Spleen (tissue), 13 donors: ENCODE data around the gene TP63. TPM values are rescaled to one million over a fixed set of nuclear protein-coding genes. Genes with fewer than 3 reads are reported as not detected.
A peak's percentile ranks its signal among the peaks of the same experiment; 100 is the strongest.

Source experiments
- DNase-seq: peaks from one replicate; pipeline ENCODE4 v3.0.0-alpha.2; 2020
- H3K27ac ChIP-seq, 8 donors: fragments of 200-600 bp; sonication (generic) in 7 of 8; 1 replicate in 4 of 8; 2 replicates in 4 of 8; pipeline versions ENCODE4 v1.5.0 to v1.8.0; 2016 to 2021; ENCODE audit warnings: inconsistent platforms in 4 of 8, mild to moderate bottlenecking in 4 of 8, moderate library complexity in 1 of 8
- H3K27me3 ChIP-seq, 7 donors: fragments of 200-600 bp; sonication (generic) in 6 of 7; replicated peaks in 1 of 7; 1 replicate in 4 of 7; 2 replicates in 3 of 7; pipeline versions ENCODE4 v1.5.0 to v1.8.0; 2016 to 2021; ENCODE audit warnings: inconsistent platforms in 3 of 7, mild to moderate bottlenecking in 1 of 7
- H3K36me3 ChIP-seq, 6 donors: fragments of 200-600 bp; sonication (generic) in 5 of 6; 1 replicate in 4 of 6; 2 replicates in 2 of 6; pipeline versions ENCODE4 v1.5.0 to v1.8.0; 2016 to 2021; ENCODE audit warnings: inconsistent platforms in 2 of 6
- H3K4me1 ChIP-seq, 6 donors: fragments of 200-600 bp; sonication (generic) in 5 of 6; 1 replicate in 3 of 6; 2 replicates in 3 of 6; pipeline versions ENCODE4 v1.5.0 to v1.8.0; 2016 to 2021; ENCODE audit warnings: inconsistent platforms in 3 of 6
- H3K4me3 ChIP-seq, 8 donors: fragments of 200-600 bp; sonication (generic) in 7 of 8; 1 replicate in 4 of 8; 2 replicates in 4 of 8; pipeline versions ENCODE4 v1.5.0 to v1.8.0; 2016 to 2021; ENCODE audit warnings: inconsistent platforms in 4 of 8, mild to moderate bottlenecking in 4 of 8, moderate library complexity in 2 of 8
- H3K9me3 ChIP-seq, 8 donors: fragments of 200-600 bp; sonication (generic) in 7 of 8; 1 replicate in 4 of 8; 2 replicates in 4 of 8; pipeline versions ENCODE4 v1.5.0 to v1.8.0; 2016 to 2021; ENCODE audit warnings: inconsistent platforms in 4 of 8
- POLR2A ChIP-seq, 3 donors: fragments of 450-650 bp; IDR thresholded peaks; one replicate each; pipeline ENCODE4 v1.5.1; 2017; ENCODE audit warnings: antibody characterized with exemption in 3 of 3, mild to moderate bottlenecking in 1 of 3
- POLR2AphosphoS5 ChIP-seq, 3 donors: sonication (generic); formaldehyde crosslinking; IDR thresholded peaks; one replicate each; pipeline ENCODE4 v1.5.1; 2017; ENCODE audit warnings: antibody characterized with exemption in 3 of 3
- WGBS, 5 donors: extraction: QIAGEN DNeasy Blood & Tissue Kit in 3 of 5; methylation state at CpG; one replicate each; pipeline versions ENCODE4 v1.1.5 to v1.1.7; 2013 to 2018; 5-methylcytosine and 5-hydroxymethylcytosine counted together
- intact Hi-C: fragments of 100-400 bp; cut with DNase I; formaldehyde crosslinking; loops from one replicate; pipeline ENCODE4 v1.15.0; 2023; ENCODE audit warnings: low total_unique reads
- long read RNA-seq, 2 donors: transcript quantifications; one replicate each; lab custom pipeline, GENCODE V29; 2026
- polyA plus RNA-seq, 3 donors: library from polyadenylated mRNA; stranded (reverse); fragments of 200-250 nt; gene quantifications; one replicate each; pipeline ENCODE4 v1.2.1, GENCODE V29; 2013
- total RNA-seq, 7 donors: library from RNA; depleted of rRNA in 3 of 7; stranded (reverse); fragments of >200 nt in 3 of 7; fragmentation: NEBNext Ultra II Directional in 4 of 7; extraction: Animal tissue kit (Norgen Biotek cat#: 25700) in 4 of 7; gene quantifications; one replicate each; pipeline versions ENCODE4 v1.1.0 to v1.2.1, GENCODE V29; 2016 to 2021
- TF ChIP-seq, protein P1 (sequence below), 11 experiments: fragments of 200-600 bp in 7 of 11; fragments of 450-650 bp in 4 of 11; sonication (generic) in 4 of 11; IDR thresholded peaks in 8 of 11; conservative IDR thresholded peaks in 3 of 11; 1 replicate in 7 of 11; 2 replicates in 4 of 11; pipeline versions ENCODE4 v1.4.0 to v1.8.0; 2016 to 2021; ENCODE audit warnings: antibody characterized with exemption in 11 of 11, inconsistent platforms in 4 of 11, mild to moderate bottlenecking in 1 of 11
- donor health status: healthy with polysubstance abuse.
- donor health status: DM: no; HTN: no; CAD: no; lungs with moderate emphysema.
- donor health status: DM: no; HTN: no; CAD: no.
- donor health status: Bipolar disorder and iron deficiency.
- donor health status: healthy.
- donor health status: DM: no; HTN: no; CAD: no.
- donor health status: DM: yes; HTN: yes; CAD: no.

Gene TP63
- total RNA-seq (under 1 TPM; 0.09 to 0.68 (median 0.49) TPM), polyA plus RNA-seq (under 1 TPM; 0.10 to 0.11 (median 0.11) TPM)
- long read RNA-seq, donor 1 = 0 reads
- long read RNA-seq, donor 2 = 0 reads

- intact Hi-C loops = no loop called here
- no peak for DNase-seq
- Histone ChIP-seq H3K36me3 (no peaks in the 10 kb centered on the region), H3K27me3 (no peaks in the 10 kb centered on the region), H3K27ac (peak within 1 kb of the TSS in 1 of 8 donors; percentile 5), H3K4me3 (peak within 1 kb of the TSS in 1 of 8 donors; percentile 27), H3K9me3 (no peaks in the 10 kb centered on the region), H3K4me1 (peaks cover 0 to 14% (median 3%) of the 10 kb centered on the region in 6 donors)
- no peak for TF ChIP-seq POLR2AphosphoS5 (IDR thresholded peaks at IDR 0.05)
- TF ChIP-seq POLR2A (IDR thresholded peaks at IDR 0.05) = no peak
- TF ChIP-seq, protein P1, sequence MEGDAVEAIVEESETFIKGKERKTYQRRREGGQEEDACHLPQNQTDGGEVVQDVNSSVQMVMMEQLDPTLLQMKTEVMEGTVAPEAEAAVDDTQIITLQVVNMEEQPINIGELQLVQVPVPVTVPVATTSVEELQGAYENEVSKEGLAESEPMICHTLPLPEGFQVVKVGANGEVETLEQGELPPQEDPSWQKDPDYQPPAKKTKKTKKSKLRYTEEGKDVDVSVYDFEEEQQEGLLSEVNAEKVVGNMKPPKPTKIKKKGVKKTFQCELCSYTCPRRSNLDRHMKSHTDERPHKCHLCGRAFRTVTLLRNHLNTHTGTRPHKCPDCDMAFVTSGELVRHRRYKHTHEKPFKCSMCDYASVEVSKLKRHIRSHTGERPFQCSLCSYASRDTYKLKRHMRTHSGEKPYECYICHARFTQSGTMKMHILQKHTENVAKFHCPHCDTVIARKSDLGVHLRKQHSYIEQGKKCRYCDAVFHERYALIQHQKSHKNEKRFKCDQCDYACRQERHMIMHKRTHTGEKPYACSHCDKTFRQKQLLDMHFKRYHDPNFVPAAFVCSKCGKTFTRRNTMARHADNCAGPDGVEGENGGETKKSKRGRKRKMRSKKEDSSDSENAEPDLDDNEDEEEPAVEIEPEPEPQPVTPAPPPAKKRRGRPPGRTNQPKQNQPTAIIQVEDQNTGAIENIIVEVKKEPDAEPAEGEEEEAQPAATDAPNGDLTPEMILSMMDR (IDR thresholded peaks at IDR 0.05 in 8 of 11, conservative IDR thresholded peaks at IDR 0.05 in 3 of 11) = no peak
Observed at GRCh38 chr3:189631373-189631408, at the start of gene TP63. TSS of gene TP63 (plus strand) at chr3:189631389. CDS start at chr3:189631516, 127 bp downstream.

GRCh38 chr3:189582179-189582578 lies 49.0 kb upstream of the TP63 start:
- H3K27me3 ChIP-seq = no peaks in the 10 kb centered on the region
- intact Hi-C loops = no loop called here

GRCh38 chr3:189584645-189585044 lies 46.5 kb upstream of the TP63 start:
- Histone ChIP-seq H3K36me3 (no peaks in the 10 kb centered on the region), H3K4me1 (no peaks in the 10 kb centered on the region), H3K27ac (no peak overlapping the region), H3K27me3 (no peaks in the 10 kb centered on the region), H3K4me3 (no peak overlapping the region), H3K9me3 (no peaks in the 10 kb centered on the region)
- WGBS, 5 donors = 52 to 86% (median 83%) methylated on average over 1 of the region's 1 CpG
- DNase-seq = no peak
- no peak for TF ChIP-seq POLR2AphosphoS5 (IDR thresholded peaks at IDR 0.05)
- TF ChIP-seq, protein P1 (IDR thresholded peaks at IDR 0.05 in 8 of 11, conservative IDR thresholded peaks at IDR 0.05 in 3 of 11) = no peak
- no peak for TF ChIP-seq POLR2A (IDR thresholded peaks at IDR 0.05)
- intact Hi-C loops = no loop called here

More at GRCh38 chr3:189582179-189582578, 49.0 kb upstream of the TP63 start:
- H3K9me3 ChIP-seq = peaks cover 0 to 4% (median 0%) of the 10 kb centered on the region in 8 donors
- no peak overlapping the region for H3K4me3 ChIP-seq
- TF ChIP-seq, protein P1 (IDR thresholded peaks at IDR 0.05 in 8 of 11, conservative IDR thresholded peaks at IDR 0.05 in 3 of 11) = no peak
- TF ChIP-seq POLR2AphosphoS5 (IDR thresholded peaks at IDR 0.05) = no peak
- no peak for TF ChIP-seq POLR2A (IDR thresholded peaks at IDR 0.05)
- WGBS, 5 donors = 77 to 86% (median 80%) methylated on average over 3 of the region's 3 CpGs
- DNase-seq = no peak
- no peak overlapping the region for H3K27ac ChIP-seq
- no peaks in the 10 kb centered on the region for H3K36me3 ChIP-seq
- no peaks in the 10 kb centered on the region for H3K4me1 ChIP-seq

- intact Hi-C loops = no loop called here
- Histone ChIP-seq H3K27ac (no peak overlapping the region), H3K9me3 (peaks cover 0 to 2% (median under 1%) of the 10 kb centered on the region in 8 donors), H3K4me1 (no peaks in the 10 kb centered on the region), H3K36me3 (no peaks in the 10 kb centered on the region), H3K27me3 (no peaks in the 10 kb centered on the region), H3K4me3 (no peak overlapping the region)
- WGBS, 5 donors = 69 to 88% (median 81%) methylated on average over 7 of the region's 7 CpGs
- DNase-seq = no peak
- TF ChIP-seq POLR2AphosphoS5 (IDR thresholded peaks at IDR 0.05) (no peak), POLR2A (IDR thresholded peaks at IDR 0.05) (no peak)
- TF ChIP-seq, protein P1 (IDR thresholded peaks at IDR 0.05 in 8 of 11, conservative IDR thresholded peaks at IDR 0.05 in 3 of 11) = no peak
Observed at GRCh38 chr3:189586941-189587663, 44.1 kb upstream of the TP63 start.
